HG02981 (cell line): ENCODE data around the gene COG1.

Source experiments
- ATAC-seq: cut with Tn5 transposase; IDR thresholded peaks from one replicate; pipeline ENCODE4 v1.9.1; 2021; ENCODE audit warnings: mild to moderate bottlenecking, moderate library complexity; ENCODE audit not compliant: unreplicated experiment

COG1 gene

DNA sequence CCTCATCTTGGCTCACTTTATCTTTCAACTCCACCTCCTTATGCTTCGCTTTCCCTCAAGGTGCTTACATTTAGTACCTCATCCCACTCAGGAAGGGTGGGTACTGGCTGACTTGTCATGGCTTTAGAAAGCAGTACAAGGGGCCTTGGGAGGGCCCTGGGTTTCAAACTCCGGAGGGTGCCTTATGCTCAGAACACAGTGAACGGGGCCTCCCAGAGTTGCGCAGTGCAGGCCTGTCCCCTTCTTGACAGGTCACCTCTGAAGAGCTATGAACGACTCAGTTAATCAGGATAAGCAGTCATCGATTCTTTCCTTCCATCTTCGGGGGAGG, 6.0 kb downstream of the COG1 start:
- no peak for ATAC-seq

- ATAC-seq = no peak
Measured at GRCh38 chr17:73199751-73200317, 7.0 kb downstream of the COG1 start.

GRCh38 chr17:73200476-73200875, 7.6 kb downstream of the COG1 start:
- no peak for ATAC-seq

GRCh38 chr17:73201215-73202069, 8.6 kb downstream of the COG1 start:
- no peak for ATAC-seq

GRCh38 chr17:73203135-73203787, 10.4 kb downstream of the COG1 start:
- ATAC-seq = no peak

GRCh38 chr17:73203788-73204479, 11.1 kb downstream of the COG1 start:
- ATAC-seq = no peak

- ATAC-seq = no peak
Measured at GRCh38 chr17:73205459-73205961, 12.7 kb downstream of the COG1 start.

GRCh38 chr17:73208139-73208827, 15.4 kb downstream of the COG1 start:
- no peak for ATAC-seq

GRCh38 chr17:73209436-73209835, 16.6 kb downstream of the COG1 start:
- no peak for ATAC-seq

GRCh38 chr17:73210002-73210678, 17.3 kb downstream of the COG1 start:
- no peak for ATAC-seq

DNA sequence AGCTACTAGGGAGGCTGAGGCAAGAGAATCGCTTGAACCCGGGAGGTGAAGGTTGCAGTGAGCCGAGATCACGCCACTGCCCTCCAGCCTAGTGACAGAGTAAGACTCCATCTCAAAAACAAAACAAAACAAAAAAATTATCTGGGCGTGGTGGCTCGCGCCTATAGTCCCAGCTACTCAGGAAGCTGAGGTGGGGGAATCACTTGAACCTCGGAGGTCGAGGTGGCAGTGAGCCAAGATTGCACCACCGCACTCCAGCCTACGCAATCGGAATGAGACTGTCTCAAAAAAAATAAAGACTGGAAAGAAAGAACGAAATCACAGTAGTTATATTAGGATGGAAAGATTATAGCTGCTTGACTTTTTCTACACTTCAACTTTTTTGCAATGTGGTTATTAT, 18.9 kb downstream of the COG1 start:
- no peak for ATAC-seq

DNA sequence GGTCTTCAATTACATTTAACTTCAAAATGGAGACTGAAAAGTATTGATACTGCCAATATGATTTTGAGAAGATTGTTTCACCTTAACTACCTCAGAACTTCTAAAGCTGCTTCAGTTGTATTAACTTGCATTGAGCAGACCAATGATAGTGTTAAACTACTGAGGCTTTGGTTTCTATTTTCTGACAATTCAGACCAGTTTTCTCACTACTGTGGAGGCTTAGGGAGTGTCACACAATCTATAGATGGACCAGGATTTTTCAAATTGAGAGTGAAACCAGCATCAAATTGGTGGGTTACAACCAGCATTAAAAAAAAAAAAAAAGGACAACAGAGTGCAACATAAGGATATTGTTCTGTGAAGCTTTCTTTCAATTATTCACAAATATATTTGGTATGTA, 21.2 kb downstream of the COG1 start:
- ATAC-seq = no peak

DNA sequence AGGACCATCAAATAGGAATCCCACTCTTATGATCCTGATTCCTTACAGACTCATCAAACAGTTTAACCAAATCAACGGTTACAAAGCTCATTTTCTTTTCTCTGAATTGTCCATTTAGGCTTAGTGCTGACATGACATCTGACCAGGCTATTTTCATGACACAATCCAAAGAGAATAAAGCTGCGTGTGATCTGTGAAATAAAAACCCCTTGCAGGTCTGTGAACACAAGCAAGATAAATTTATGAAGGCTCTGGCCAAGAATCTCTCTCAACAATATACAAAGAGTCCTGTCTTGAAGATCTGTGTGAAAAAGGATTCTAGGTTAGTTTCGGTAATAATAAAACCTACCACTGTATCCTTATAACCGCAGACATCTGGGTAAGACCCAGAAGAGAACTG, 22.0 kb downstream of the COG1 start:
- no peak for ATAC-seq

DNA sequence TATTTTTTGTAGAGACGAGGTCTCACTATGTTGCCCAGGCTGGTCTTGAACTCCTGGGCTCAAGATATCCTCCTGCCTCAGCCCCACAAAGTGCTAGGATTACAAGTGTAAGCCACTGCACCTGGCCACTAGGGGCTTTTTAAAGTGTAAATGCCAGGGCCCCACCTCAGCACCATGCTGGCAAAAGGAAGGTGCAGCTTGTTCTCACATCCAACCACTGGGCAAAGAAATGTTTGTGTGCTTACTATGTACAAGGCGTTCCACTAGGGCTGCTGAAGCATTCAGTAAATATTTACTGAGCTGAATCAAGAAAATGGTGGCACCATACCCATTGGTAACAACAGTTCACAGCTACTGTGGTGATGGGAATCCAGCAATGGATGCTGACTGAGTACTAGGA, 22.6 kb downstream of the COG1 start:
- ATAC-seq = no peak

GRCh38 chr17:73223626-73224230, 30.9 kb downstream of the COG1 start:
- no peak for ATAC-seq

GRCh38 chr17:73224237-73224636, 31.4 kb downstream of the COG1 start:
- ATAC-seq = no peak

GRCh38 chr17:73224663-73225305, 31.9 kb downstream of the COG1 start:
- no peak for ATAC-seq

GRCh38 chr17:73226556-73227172, 33.8 kb downstream of the COG1 start:
- ATAC-seq = no peak

DNA sequence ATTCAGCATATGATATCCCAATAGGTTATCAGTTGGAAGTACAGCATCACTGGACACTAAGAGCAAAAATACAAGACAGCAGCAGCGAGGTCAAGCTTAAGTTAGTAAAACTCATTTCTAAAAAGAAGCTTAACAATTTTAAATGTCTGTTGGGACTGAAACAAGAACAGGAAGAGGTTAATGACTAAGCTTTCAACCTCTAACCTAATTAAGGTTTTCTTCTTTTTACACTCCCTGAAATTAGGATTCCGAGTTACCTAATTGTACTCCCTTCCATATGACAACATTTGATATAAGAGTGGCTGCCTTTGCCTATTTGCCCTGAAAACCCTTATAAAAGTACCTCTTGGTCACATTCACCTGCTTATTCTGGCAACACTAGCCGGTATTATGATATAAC, 34.5 kb downstream of the COG1 start:
- ATAC-seq = no peak
